PC-9 (cell line): ENCODE data around the gene RILP. TPM values are rescaled to one million over a fixed set of nuclear protein-coding genes. Genes with fewer than 3 reads are reported as not detected.

Source experiments
- Bru-seq: library from RNA; stranded (reverse); fragments of 400-500 nt; gene quantifications from one replicate; lab custom pipeline; 2021; lab: Mats Ljungman, UMichigan
- BruChase-seq, 2 experiments: library from RNA; stranded (reverse); fragments of 400-500 nt; gene quantifications; one replicate each; lab custom pipeline; 2021; lab: Mats Ljungman, UMichigan
- BruUV-seq: library from RNA; stranded (reverse); fragments of 400-500 nt; replicated peaks from 2 replicates; lab custom pipeline; 2021; lab: Mats Ljungman, UMichigan
- CTCF ChIA-PET: fragments of 300-600 bp; sonication (Branson Sonifier 250); formaldehyde crosslinking; loops from one replicate; lab custom pipeline; 2022; ENCODE audit warnings: antibody characterized with exemption; lab: Charles Lee
- POLR2A ChIA-PET: fragments of 300-600 bp; sonication (Branson Sonifier 250); formaldehyde crosslinking; loops from one replicate; lab custom pipeline; 2022; ENCODE audit warnings: antibody characterized with exemption; ENCODE audit not compliant: unreplicated experiment; lab: Charles Lee
- DNase-seq, 2 experiments: peaks; one replicate each; pipeline versions ENCODE4 v3.0.0 to v3.0.0-alpha.2; 2015 to 2022; ENCODE audit warnings: mixed read lengths in 1 of 2
- H2AFZ ChIP-seq: fragments of 200-600 bp; sonication (generic); 2 replicates; pipeline ENCODE4 v1.8.1; 2017; ENCODE audit warnings: antibody characterized with exemption
- H3F3A ChIP-seq: fragments of 200-600 bp; sonication (generic); 2 replicates; pipeline ENCODE4 v1.8.1; 2017; ENCODE audit warnings: antibody characterized with exemption, mild to moderate bottlenecking, low read depth; ENCODE audit not compliant: insufficient read depth
- H3K27ac ChIP-seq: fragments of 200-600 bp; sonication (generic); 2 replicates; pipeline ENCODE4 v1.6.1; 2016; ENCODE audit warnings: mixed run types
- H3K27me3 ChIP-seq: fragments of 200-600 bp; sonication (generic); 2 replicates; pipeline ENCODE4 v1.6.1; 2016; ENCODE audit warnings: low read depth, mixed run types; ENCODE audit not compliant: insufficient read depth
- H3K36me3 ChIP-seq: fragments of 200-600 bp; sonication (generic); 2 replicates; pipeline ENCODE4 v1.6.1; 2016; ENCODE audit warnings: low read depth, mixed run types
- H3K4me1 ChIP-seq: fragments of 200-600 bp; sonication (generic); replicated peaks from 2 replicates; pipeline ENCODE4 v1.6.1; 2016; ENCODE audit warnings: mixed run types; ENCODE audit not compliant: insufficient read depth
- H3K4me2 ChIP-seq: fragments of 200-600 bp; sonication (generic); 2 replicates; pipeline ENCODE4 v1.6.1; 2017; ENCODE audit warnings: mixed run types
- H3K4me3 ChIP-seq: fragments of 200-600 bp; sonication (generic); 2 replicates; pipeline ENCODE4 v1.6.1; 2016; ENCODE audit warnings: mixed run types
- H3K79me2 ChIP-seq: fragments of 200-600 bp; sonication (generic); 2 replicates; pipeline ENCODE4 v1.6.1; 2017; ENCODE audit warnings: low read depth, mixed run types
- H3K9me2 ChIP-seq: fragments of 200-600 bp; sonication (generic); 2 replicates; pipeline ENCODE4 v1.8.1; 2017; ENCODE audit warnings: mild to moderate bottlenecking; ENCODE audit not compliant: insufficient read depth
- H3K9me3 ChIP-seq: fragments of 200-600 bp; sonication (generic); 2 replicates; pipeline ENCODE4 v1.8.1; 2016; ENCODE audit warnings: low read depth; ENCODE audit not compliant: insufficient read depth
- H4K20me1 ChIP-seq: fragments of 200-600 bp; sonication (generic); 2 replicates; pipeline ENCODE4 v1.8.1; 2017; ENCODE audit not compliant: insufficient read depth
- CTCF ChIP-seq: fragments of 200-600 bp; sonication (generic); conservative IDR thresholded peaks from 2 replicates; pipeline ENCODE4 v1.6.1; 2017; ENCODE audit warnings: mixed run types, antibody characterized with exemption, mild to moderate bottlenecking, moderate library complexity
- EZH2 ChIP-seq: fragments of 200-600 bp; sonication (generic); IDR thresholded peaks from 2 replicates; pipeline ENCODE4 v1.8.0; 2017; ENCODE audit warnings: antibody characterized with exemption, low read depth
- intact Hi-C: fragments of 100-400 bp; cut with micrococcal nuclease; formaldehyde crosslinking; loops from one replicate; pipeline ENCODE4 v1.10.0; 2022; ENCODE audit not compliant: unreplicated experiment
- long read RNA-seq: library from polyadenylated mRNA; stranded (forward); transcript quantifications from one replicate; pipeline ENCODE4 v2.0.0, GENCODE V29; 2022
- total RNA-seq: library from RNA; stranded (reverse); gene quantifications from 2 replicates; pipeline ENCODE4 v1.2.3, GENCODE V29; 2021

Gene RILP
- total RNA-seq: 9.6 and 11.5 TPM in 2 replicates
- percentile 33 among the genes with signal in this experiment for Bru-seq, nascent RNA
- BruChase-seq, experiment 1, labeled RNA remaining after a 2-hour chase: percentile 38 among the genes with signal in this experiment
- percentile 47 among the genes with signal in this experiment for BruChase-seq, experiment 2, labeled RNA remaining after a 6-hour chase
- long read RNA-seq, transcript RILP-201 (8 exons, 1,771 nt): major isoform, 5 of 15 reads
- long read RNA-seq, partial matches to known transcripts: 7 of 15 reads
- long read RNA-seq, other reads (novel, unspliced or antisense): 1 of 15 reads

- Histone ChIP-seq H3K9me3 (no peaks in the 10 kb centered on the region), H3K4me3 (peak within 1 kb of the TSS; percentile 79), H3K9me2 (no peaks in the 10 kb centered on the region), H4K20me1 (peaks cover 23% of the 10 kb centered on the region; the same call in 1 of the 2 replicates), H3K79me2 (no peaks in the 10 kb centered on the region), H3K27ac (peak within 1 kb of the TSS; percentile 75), H3K4me1 (peaks cover 24% of the 10 kb centered on the region), H2AFZ (peak within 1 kb of the TSS; percentile 93), H3F3A (peaks cover 56% of the 10 kb centered on the region), H3K27me3 (no peaks in the 10 kb centered on the region), H3K36me3 (peaks cover 35% of the 10 kb centered on the region), H3K4me2 (peak within 1 kb of the TSS; percentile 84)
- TF ChIP-seq CTCF (no peak), EZH2 (no peak)
- peak; percentile 84 to 93 for DNase-seq
- BruUV-seq: TSS peak; percentile 76
- CTCF ChIA-PET: interaction anchor here (0.5 to 3.1 kb wide), 6 partner anchors 67 to 285 kb away, joined by 3 to 28 read pairs (median 3); partner anchors contain the start of gene INPP5K
- POLR2A ChIA-PET: interaction anchor here (0.5 to 2.2 kb wide), 5 partner anchors 20 to 473 kb away, joined by 4 to 18 read pairs (median 5); no protein-coding TSS in a partner anchor
- intact Hi-C loops: loop anchor here (1.0 to 10.0 kb wide), 6 partner anchors 67 to 755 kb away; partner anchors contain the start of genes MNT and OVCA2
These were observed at the start of gene RILP for GRCh38 chr17:1649844-1650501. RILP (minus strand) TSS chr17:1649866; CDS start chr17:1649804, 62 bp downstream.

GRCh38 chr17:1697681-1698080 is 48.0 kb upstream of the RILP start:
- peaks cover 5% of the 10 kb centered on the region; the same call in 1 of the 2 replicates for H3F3A ChIP-seq
- no peaks in the 10 kb centered on the region for H3K27me3 ChIP-seq
- H3K4me1 ChIP-seq: no peaks in the 10 kb centered on the region
- no peak overlapping the region for H3K4me3 ChIP-seq
- peak in 1 of 2 experiments; percentile 8 for DNase-seq
- no peak overlapping the region for H3K27ac ChIP-seq
- POLR2A ChIA-PET: no interaction called here
- no peak overlapping the region for H3K4me2 ChIP-seq
- no peaks in the 10 kb centered on the region for H3K9me2 ChIP-seq
- H2AFZ ChIP-seq: no peak overlapping the region
- CTCF ChIA-PET: interaction anchor here (0.6 kb wide), 1 partner anchor 432 kb away, joined by 4 read pairs; no protein-coding TSS in a partner anchor
- intact Hi-C loops: no loop called here
- no peaks in the 10 kb centered on the region for H3K79me2 ChIP-seq
- no peaks in the 10 kb centered on the region for H4K20me1 ChIP-seq
- no TSS peak for BruUV-seq
- H3K36me3 ChIP-seq: no peaks in the 10 kb centered on the region
- no peaks in the 10 kb centered on the region for H3K9me3 ChIP-seq
- TF ChIP-seq CTCF (no peak), EZH2 (no peak)

- intact Hi-C loops: no loop called here
- Histone ChIP-seq H3K4me2 (no peak overlapping the region), H3K36me3 (no peaks in the 10 kb centered on the region), H3K27ac (no peak overlapping the region), H2AFZ (no peak overlapping the region), H3F3A (peaks cover 13% of the 10 kb centered on the region; the same call in 1 of the 2 replicates), H3K27me3 (no peaks in the 10 kb centered on the region), H3K4me1 (no peaks in the 10 kb centered on the region), H3K9me2 (no peaks in the 10 kb centered on the region), H3K79me2 (no peaks in the 10 kb centered on the region), H3K9me3 (no peaks in the 10 kb centered on the region), H3K4me3 (no peak overlapping the region), H4K20me1 (no peaks in the 10 kb centered on the region)
- peak in 1 of 2 experiments; percentile 1 for DNase-seq
- BruUV-seq: no TSS peak
- ChIA-PET POLR2A (no interaction called here), CTCF (no interaction called here)
- TF ChIP-seq EZH2 (no peak), CTCF (no peak)
These were observed 45.7 kb upstream of the RILP start for GRCh38 chr17:1695365-1695764.
